ENCODE data around the gene BRD7.

The BRD7 gene

DNA sequence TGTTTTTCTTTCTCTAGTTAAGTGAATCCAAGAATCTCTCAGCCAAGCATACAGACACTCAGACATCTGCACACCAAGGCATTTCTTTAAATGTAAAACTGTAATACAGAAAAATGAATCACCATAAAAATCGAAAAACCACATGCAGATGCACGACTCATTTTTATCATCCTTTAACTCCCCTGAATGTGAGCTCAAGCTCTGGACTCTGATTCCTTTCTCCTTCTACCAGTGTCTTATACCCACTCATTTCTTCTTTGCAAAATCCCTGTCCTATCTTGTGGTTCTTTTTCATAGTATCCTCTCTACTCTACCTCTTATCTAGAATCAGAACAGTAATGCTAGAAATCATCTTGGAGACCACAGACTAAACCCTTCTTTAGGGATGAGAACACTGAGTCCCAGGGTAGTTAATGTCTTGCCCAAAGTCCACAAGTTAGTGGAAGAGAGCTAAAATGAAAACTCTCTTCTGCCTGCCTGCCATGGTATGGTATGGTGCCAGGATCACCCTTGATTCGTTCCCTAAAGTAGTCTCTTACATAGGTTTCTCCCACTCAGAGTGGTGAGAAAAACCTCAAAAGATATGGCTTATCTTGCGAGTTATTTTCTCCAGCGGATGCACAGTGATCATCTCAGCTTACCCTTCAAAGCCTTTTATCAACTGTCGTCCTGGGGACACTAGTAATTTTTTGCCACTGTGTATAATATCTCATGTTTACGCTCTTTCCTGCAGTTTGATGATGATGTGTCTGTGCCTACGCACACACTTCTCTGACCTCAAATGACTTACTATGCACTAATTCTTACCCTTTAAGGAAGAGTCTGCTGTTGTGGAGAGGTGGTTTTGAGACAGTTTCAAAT, 30.2 kb downstream of the BRD7 start:
- Histone ChIP-seq H3K4me3 (replicated peaks; ENCODE audit: low read depth, low read length) (no peak overlapping the region), H3K36me3 (ENCODE audit: control insufficient read depth, insufficient read depth, low read length) (peaks cover 4% of the 10 kb centered on the region), H3K27me3 (replicated peaks; ENCODE audit: control insufficient read depth, insufficient read depth, low read length) (no peaks in the 10 kb centered on the region)
- no peak for DNase-seq (ENCODE audit: extremely low read depth, insufficient read length)
- TF ChIP-seq, protein P1, sequence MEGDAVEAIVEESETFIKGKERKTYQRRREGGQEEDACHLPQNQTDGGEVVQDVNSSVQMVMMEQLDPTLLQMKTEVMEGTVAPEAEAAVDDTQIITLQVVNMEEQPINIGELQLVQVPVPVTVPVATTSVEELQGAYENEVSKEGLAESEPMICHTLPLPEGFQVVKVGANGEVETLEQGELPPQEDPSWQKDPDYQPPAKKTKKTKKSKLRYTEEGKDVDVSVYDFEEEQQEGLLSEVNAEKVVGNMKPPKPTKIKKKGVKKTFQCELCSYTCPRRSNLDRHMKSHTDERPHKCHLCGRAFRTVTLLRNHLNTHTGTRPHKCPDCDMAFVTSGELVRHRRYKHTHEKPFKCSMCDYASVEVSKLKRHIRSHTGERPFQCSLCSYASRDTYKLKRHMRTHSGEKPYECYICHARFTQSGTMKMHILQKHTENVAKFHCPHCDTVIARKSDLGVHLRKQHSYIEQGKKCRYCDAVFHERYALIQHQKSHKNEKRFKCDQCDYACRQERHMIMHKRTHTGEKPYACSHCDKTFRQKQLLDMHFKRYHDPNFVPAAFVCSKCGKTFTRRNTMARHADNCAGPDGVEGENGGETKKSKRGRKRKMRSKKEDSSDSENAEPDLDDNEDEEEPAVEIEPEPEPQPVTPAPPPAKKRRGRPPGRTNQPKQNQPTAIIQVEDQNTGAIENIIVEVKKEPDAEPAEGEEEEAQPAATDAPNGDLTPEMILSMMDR (IDR thresholded peaks at IDR 0.05; ENCODE audit: insufficient read depth, low read length, poor library complexity, severe bottlenecking), result no peak

DNA sequence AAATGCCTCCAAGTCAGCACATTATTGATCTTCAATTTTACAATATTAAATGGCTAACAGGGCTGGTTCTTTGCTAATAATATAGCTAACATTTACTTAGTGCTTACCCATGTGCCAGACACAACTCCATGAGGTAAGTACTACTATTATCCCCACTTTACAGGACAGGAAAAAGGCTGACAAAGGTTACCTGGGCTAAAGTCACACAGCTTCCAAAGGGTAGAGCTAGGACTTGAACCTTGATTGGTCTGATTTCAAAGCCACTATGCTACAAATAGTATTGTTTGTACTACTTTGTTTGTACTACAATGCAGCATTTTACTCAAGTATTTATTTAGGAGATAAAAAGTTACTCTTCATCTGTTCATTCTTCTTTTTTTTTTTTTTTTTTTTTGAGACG, 31.9 kb downstream of the BRD7 start:
- TF ChIP-seq, protein P1 (IDR thresholded peaks at IDR 0.05; ENCODE audit: insufficient read depth, low read length, poor library complexity, severe bottlenecking), result no peak
- peaks cover 4% of the 10 kb centered on the region for H3K36me3 ChIP-seq (ENCODE audit: control insufficient read depth, insufficient read depth, low read length)
- no peak overlapping the region for H3K4me3 ChIP-seq (replicated peaks; ENCODE audit: low read depth, low read length)
- no peaks in the 10 kb centered on the region for H3K27me3 ChIP-seq (replicated peaks; ENCODE audit: control insufficient read depth, insufficient read depth, low read length)
- DNase-seq (ENCODE audit: extremely low read depth, insufficient read length), result no peak

DNA sequence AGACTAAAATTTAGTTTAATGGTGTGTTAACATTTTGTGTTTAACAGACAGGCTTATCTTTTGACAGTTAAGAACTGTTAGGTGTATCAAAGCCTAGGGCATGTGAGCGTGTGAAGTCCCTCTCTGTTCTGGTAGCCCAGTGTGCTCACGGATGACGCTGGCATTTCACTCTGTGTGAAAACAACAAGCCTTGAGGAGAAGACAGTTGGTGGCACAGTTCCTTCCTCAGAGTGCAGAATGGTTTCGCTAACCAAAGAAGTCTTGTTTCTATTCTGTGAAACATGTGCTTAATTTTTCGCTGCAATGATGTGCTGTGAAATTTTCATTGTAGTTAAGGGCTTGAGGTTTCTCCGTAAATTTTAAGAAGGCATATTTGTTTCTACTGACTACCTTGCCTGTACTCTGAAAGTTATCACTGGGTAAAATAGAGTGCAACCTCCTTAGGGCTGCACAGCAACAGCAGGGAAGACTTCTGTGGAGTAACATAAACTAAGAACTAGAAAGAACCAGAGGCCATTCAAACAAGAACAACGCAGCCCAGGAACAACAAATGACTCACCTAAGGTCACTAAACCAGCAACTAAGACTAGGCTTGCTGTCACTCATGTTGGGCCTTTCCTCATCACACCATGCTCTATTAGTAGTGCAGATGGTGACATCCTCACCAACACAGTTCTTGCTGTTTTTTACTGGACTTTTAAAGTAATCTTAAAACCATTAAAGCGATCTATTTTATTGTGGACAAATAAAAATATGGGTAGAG, 33.4 kb downstream of the BRD7 start:
- no peaks in the 10 kb centered on the region for H3K27me3 ChIP-seq (replicated peaks; ENCODE audit: control insufficient read depth, insufficient read depth, low read length)

DNA sequence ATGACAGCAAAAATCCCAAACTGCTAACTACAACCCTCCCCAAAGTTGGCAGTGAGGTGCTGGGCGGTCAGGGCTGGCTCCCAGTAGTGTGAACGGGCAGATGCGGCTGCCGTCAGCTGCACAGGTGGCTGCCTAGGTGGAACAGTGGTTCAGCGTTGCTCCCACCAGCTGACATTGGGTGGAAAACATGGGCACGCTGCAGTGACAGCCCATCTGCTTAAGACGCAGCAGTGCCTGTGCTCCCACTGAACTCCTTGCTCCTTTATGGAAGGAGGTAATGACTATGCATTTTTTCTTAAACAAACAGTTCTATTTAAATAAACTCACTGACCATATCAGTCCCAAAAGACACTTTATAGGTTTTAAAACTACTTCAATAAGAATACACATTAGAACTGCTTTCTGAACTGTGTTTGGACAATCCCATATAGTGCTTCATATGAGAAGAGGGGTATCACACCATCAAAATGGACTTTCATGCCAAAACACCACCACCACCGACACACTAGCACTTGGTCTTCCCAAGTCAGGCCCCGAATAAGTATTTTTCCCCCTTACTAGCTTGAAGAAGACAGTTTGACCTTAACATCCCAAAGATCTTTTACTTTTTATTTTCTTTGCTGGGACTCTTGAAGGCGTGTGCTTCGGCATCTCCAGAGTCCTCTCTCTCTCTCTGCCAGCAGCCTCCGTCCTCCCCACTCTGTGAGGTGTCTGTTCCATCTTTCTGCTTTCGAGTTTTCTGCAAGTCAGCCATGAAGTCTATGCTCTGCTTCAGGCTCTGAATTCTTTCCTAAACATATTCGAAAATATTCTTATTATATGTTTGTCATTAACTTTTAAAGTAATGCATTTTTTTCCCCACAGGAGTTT, 34.4 kb downstream of the BRD7 start:
- no peak for DNase-seq (ENCODE audit: extremely low read depth, insufficient read length)
- no peaks in the 10 kb centered on the region for H3K27me3 ChIP-seq (replicated peaks; ENCODE audit: control insufficient read depth, insufficient read depth, low read length)
- H3K4me3 ChIP-seq (replicated peaks; ENCODE audit: low read depth, low read length), result no peak overlapping the region
- peaks cover 6% of the 10 kb centered on the region for H3K36me3 ChIP-seq (ENCODE audit: control insufficient read depth, insufficient read depth, low read length)
- TF ChIP-seq, protein P1 (IDR thresholded peaks at IDR 0.05; ENCODE audit: insufficient read depth, low read length, poor library complexity, severe bottlenecking), result no peak

More for the DNA sequence above, 33.4 kb downstream of the BRD7 start:
- H3K4me3 ChIP-seq (replicated peaks; ENCODE audit: low read depth, low read length), result no peak overlapping the region
- TF ChIP-seq, protein P1 (IDR thresholded peaks at IDR 0.05; ENCODE audit: insufficient read depth, low read length, poor library complexity, severe bottlenecking), result no peak
- H3K36me3 ChIP-seq (ENCODE audit: control insufficient read depth, insufficient read depth, low read length), result peaks cover 4% of the 10 kb centered on the region
- DNase-seq (ENCODE audit: extremely low read depth, insufficient read length), result peak; percentile 33

DNA sequence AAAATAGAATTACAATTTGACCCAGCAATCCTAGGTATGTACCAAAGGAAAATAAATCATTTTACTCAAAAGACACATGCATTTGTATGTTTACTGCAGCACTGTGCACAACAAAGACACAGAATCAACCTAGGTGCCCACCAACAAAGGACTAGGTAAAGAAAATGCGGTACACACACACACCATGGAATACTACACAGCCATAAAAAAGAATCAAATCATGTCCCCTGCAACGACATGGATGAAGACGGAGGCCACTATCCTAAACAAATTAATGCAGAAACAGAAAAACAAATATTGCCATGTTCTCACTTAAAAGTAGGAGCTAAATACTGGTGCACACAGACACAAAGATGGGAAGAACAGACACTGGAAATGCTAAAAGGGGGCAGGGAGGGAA, 36.2 kb downstream of the BRD7 start:
- Histone ChIP-seq H3K4me3 (replicated peaks; ENCODE audit: low read depth, low read length) (no peak overlapping the region), H3K36me3 (ENCODE audit: control insufficient read depth, insufficient read depth, low read length) (peaks cover 6% of the 10 kb centered on the region), H3K27me3 (replicated peaks; ENCODE audit: control insufficient read depth, insufficient read depth, low read length) (no peaks in the 10 kb centered on the region)
- no peak for DNase-seq (ENCODE audit: extremely low read depth, insufficient read length)
- TF ChIP-seq, protein P1 (IDR thresholded peaks at IDR 0.05; ENCODE audit: insufficient read depth, low read length, poor library complexity, severe bottlenecking), result no peak

Data from GM06990 (cell line).